ENCODE results near the gene ANTXR2.
"Not testable (repeated sequence)": the region's sequence is repeated elsewhere in the genome, so short reads cannot be mapped to it uniquely, and the experiment has no call there.

The ANTXR2 gene

DNA sequence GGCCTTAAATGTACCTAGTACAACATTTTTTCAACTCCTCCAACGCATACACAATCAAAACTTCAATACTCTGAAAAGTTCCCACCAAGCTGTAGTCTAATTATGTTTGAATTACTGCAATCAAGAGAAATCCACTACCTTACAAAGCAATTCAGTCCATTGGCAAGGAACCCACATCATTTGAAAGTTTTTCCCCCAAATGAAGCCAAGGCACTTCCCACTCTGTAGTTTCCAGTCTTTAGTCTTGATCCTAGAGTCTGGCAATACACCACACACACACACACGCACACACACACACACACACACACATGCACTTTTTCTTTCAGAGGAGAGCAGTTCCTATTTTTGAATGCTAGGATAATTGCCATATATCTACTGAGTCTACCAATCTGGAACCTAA lies 79.6 kb downstream of the ANTXR2 start:
- TF ChIP-seq, protein P1, sequence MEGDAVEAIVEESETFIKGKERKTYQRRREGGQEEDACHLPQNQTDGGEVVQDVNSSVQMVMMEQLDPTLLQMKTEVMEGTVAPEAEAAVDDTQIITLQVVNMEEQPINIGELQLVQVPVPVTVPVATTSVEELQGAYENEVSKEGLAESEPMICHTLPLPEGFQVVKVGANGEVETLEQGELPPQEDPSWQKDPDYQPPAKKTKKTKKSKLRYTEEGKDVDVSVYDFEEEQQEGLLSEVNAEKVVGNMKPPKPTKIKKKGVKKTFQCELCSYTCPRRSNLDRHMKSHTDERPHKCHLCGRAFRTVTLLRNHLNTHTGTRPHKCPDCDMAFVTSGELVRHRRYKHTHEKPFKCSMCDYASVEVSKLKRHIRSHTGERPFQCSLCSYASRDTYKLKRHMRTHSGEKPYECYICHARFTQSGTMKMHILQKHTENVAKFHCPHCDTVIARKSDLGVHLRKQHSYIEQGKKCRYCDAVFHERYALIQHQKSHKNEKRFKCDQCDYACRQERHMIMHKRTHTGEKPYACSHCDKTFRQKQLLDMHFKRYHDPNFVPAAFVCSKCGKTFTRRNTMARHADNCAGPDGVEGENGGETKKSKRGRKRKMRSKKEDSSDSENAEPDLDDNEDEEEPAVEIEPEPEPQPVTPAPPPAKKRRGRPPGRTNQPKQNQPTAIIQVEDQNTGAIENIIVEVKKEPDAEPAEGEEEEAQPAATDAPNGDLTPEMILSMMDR (IDR thresholded peaks at IDR 0.05; ENCODE audit: low read depth, low read length), result no peak
- in situ Hi-C loops (cut with HindIII; ENCODE audit: low sequenced_read_pairs), result no loop called here

DNA sequence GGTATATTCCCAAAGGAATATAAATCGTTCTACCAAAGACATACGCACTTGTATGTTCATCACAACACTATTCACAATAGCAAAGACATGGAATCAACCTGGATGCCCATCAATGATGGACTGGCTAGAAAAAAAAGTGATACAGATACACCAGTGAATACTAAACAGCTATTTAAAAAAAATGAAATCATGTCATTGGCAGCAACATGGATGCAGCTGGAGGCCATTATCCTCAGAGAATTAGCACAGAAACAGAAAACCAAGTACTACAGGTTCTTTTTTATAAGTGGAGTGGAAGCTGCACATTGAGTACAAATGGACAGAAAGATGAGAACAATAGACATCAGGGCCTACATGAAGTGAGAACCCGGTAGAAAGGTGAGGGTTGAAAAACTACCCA lies 81.4 kb downstream of the ANTXR2 start:
- TF ChIP-seq, protein P1 (IDR thresholded peaks at IDR 0.05; ENCODE audit: low read depth, low read length), result no peak
- no peak overlapping the region for H3K4me3 ChIP-seq (ENCODE audit: low read depth, low read length)
- in situ Hi-C loops (cut with HindIII; ENCODE audit: low sequenced_read_pairs), result no loop called here
- no peak for DNase-seq (ENCODE audit: low read depth, low spot score)

More for the DNA sequence above, 79.6 kb downstream of the ANTXR2 start:
- no peak overlapping the region for H3K4me3 ChIP-seq (ENCODE audit: low read depth, low read length)
- no peak for DNase-seq (ENCODE audit: low read depth, low spot score)

DNA sequence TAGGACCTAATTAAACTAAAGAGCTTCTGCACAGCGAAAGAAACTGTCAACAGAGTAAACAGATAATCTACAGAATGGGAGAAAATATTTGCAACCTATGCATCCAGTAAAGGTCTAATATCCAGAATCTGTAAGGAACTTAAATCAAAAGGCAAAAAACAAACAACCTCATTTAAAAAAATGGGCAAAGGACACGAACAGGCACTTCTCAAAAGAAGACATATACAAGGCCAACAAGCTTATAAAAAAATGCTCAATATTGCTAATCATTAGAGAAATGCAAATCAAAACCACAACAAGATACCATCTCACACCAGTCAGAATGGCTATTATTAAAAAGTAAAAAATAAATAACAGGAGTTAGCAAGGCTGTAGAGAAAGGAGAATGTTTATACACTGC lies 81.9 kb downstream of the ANTXR2 start:
- in situ Hi-C loops (cut with HindIII; ENCODE audit: low sequenced_read_pairs); H3K4me3 ChIP-seq (ENCODE audit: low read depth, low read length); DNase-seq (ENCODE audit: low read depth, low spot score): not testable (repeated sequence)

DNA sequence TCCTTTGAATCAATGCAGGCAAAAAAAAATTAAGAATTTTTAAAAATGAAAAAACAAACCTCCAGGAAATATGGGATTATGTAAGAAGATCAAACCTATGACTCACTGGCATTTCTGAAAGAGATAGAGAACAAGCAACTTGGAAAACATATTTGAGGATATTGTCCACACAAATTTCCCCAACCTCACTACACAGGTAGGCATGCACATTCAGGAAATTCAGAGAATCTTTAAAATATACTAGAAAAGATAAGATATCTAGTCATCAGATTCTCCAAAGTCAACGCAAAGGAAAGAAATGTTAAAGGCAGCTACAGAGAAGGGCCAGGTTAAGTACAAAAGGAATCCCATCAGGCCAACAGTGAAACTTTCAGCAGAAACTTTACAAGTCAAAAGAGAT lies 85.6 kb downstream of the ANTXR2 start:
- no peak for DNase-seq (ENCODE audit: low read depth, low spot score)
- no peak overlapping the region for H3K4me3 ChIP-seq (ENCODE audit: low read depth, low read length)
- in situ Hi-C loops (cut with HindIII; ENCODE audit: low sequenced_read_pairs), result no loop called here
- TF ChIP-seq, protein P1 (IDR thresholded peaks at IDR 0.05; ENCODE audit: low read depth, low read length), result no peak

DNA sequence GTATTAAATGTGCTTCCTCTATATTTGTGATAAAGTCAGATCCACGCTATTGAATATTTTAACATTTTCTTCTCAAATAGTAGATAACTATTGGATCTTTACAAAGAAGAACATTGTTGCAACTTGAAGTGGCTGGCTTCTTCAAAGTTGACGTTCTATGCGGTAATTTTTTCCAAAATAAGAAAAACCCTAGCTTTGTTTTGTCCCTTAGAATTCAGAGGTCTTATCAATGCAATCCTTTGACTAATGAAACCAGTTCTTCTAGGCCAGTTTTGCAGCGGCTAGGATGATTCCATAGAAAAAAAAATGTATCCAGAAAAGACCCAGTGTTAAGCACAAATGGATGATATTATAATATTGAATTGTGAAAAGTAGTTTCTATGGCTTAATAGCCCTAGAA lies 89.6 kb downstream of the ANTXR2 start:
- H3K4me3 ChIP-seq (ENCODE audit: low read depth, low read length), result no peak overlapping the region
- DNase-seq (ENCODE audit: low read depth, low spot score), result no peak
- TF ChIP-seq, protein P1 (IDR thresholded peaks at IDR 0.05; ENCODE audit: low read depth, low read length), result no peak
- in situ Hi-C loops (cut with HindIII; ENCODE audit: low sequenced_read_pairs), result no loop called here

DNA sequence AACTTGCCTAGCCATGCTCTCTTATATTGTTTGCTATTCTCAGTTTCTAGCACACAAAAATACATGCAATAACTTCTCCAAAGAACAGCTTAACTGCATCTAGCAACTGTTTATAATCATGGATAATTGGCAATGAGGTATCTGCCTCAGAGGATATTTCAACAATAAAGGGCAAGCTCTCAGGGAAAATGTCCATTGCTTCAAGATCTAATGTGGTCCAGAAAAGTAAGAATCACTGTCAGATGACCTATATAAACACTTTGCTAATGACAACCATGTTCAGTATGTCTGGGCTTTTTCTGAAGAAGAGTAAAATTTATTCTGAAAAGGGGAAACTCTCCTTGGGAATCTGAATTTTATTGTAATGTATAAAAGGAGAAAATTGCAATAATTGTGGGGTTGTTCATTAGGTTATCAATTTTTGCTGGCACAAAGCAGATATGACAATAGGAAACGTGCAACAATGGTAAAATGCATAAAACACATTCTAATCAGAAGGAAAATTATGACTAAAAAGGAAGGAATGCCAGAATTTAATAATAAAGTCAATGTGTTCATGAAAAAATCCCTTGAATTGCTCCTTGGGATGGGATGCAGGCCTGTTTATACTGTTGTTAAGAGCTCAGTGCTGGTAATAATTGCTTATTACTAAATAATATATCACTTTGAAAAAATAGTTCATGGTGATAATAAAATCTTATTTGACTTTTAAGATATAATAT lies 90.3 kb downstream of the ANTXR2 start:
- DNase-seq (ENCODE audit: low read depth, low spot score), result no peak
- H3K4me3 ChIP-seq (ENCODE audit: low read depth, low read length), result no peak overlapping the region
- in situ Hi-C loops (cut with HindIII; ENCODE audit: low sequenced_read_pairs), result no loop called here
- TF ChIP-seq, protein P1 (IDR thresholded peaks at IDR 0.05; ENCODE audit: low read depth, low read length), result no peak

DNA sequence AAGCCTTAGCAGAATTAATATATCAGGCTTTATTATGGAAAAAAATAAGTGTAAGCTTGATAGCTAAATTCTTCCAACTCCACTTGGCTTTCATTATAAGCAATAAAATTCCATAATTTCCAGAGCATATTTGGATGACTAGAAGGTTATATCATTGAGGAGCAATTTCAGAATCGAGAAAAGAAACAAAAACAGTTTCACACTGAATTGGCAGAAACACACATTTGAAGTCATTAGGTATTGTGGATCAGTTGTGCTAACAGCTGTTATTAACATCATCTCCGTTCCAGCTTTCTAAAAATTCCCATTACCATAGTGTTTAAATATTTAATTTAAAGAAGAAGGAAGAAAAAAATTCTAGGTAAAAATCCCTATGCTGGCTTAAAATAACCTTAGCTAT lies 92.6 kb downstream of the ANTXR2 start:
- H3K4me3 ChIP-seq (ENCODE audit: low read depth, low read length), result no peak overlapping the region
- TF ChIP-seq, protein P1 (IDR thresholded peaks at IDR 0.05; ENCODE audit: low read depth, low read length), result no peak
- in situ Hi-C loops (cut with HindIII; ENCODE audit: low sequenced_read_pairs), result no loop called here
- DNase-seq (ENCODE audit: low read depth, low spot score), result no peak

Measured in astrocyte of the spinal cord (primary cell).